ENCODE results near the gene TMEM179. TPM values are rescaled to one million over a fixed set of nuclear protein-coding genes. Genes with fewer than 3 reads are reported as not detected.

TMEM179 gene
- polyA plus RNA-seq, 1 donor (not counting 4 experiments of a cell fraction or from before 2014, with no cell fraction given): not detected

DNA sequence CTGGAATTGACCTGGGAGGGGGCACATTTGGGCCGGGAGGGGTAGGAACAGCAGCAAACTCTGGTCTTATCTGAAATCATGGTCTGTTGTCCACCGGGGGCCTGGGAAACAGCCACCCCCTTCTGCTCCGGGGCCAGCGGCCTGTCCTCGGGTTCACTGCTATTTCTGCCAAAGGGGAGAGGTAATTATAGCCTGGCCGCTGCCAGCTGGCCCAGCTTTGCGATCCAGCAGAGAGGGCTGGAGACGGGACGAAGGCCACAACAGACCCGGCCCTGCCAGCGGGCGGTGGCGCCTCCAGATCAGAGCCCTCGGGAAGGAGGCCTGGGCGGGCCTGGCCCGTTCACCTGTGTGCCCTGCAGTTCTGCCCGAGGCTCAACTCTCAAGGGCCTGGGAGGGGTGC lies 25.1 kb downstream of the TMEM179 start, which contains the start of gene C14orf180:
Gene C14orf180, plus strand, starts transcription at position 258 of the 400 bp plus-strand sequence. CDS start 6,667 bp downstream, outside the sequence.
- Histone ChIP-seq H3K79me2 (ENCODE audit: control insufficient read depth, insufficient read depth, low read length) (no peaks in the 10 kb centered on the region), H3K27ac (ENCODE audit: control insufficient read depth, insufficient read depth, low read length) (no peak within 1 kb of the TSS), H3K4me1 (ENCODE audit: control insufficient read depth, extremely low read depth, insufficient read depth, low read length) (no peaks in the 10 kb centered on the region), H3K36me3 (ENCODE audit: control insufficient read depth in 2 of 2, extremely low read depth in 1 of 2, insufficient read depth in 2 of 2, low read length in 2 of 2) (no peaks in the 10 kb centered on the region), H3K9me1 (ENCODE audit: control insufficient read depth, extremely low read depth, insufficient read depth, low read length) (no peaks in the 10 kb centered on the region), H3K4me3 (ENCODE audit: control insufficient read depth in 2 of 3, extremely low read depth in 1 of 3, insufficient read depth in 2 of 3, low read depth in 1 of 3, low read length in 3 of 3) (no peak within 1 kb of the TSS), H3K27me3 (ENCODE audit: control insufficient read depth, extremely low read depth, insufficient read depth, low read length) (peaks cover 54% of the 10 kb centered on the region), H2AFZ (ENCODE audit: control insufficient read depth, low read length) (no peak within 1 kb of the TSS), H4K20me1 (ENCODE audit: control insufficient read depth, extremely low read depth, insufficient read depth, low read length) (peaks cover 2% of the 10 kb centered on the region), H3K9me3 (ENCODE audit: control insufficient read depth, low read depth, low read length) (no peaks in the 10 kb centered on the region), H3K9ac (ENCODE audit: control insufficient read depth, extremely low read depth, insufficient read depth, low read length) (no peak within 1 kb of the TSS), H3K4me2 (ENCODE audit: control insufficient read depth, extremely low read depth, insufficient read depth, low read depth, low read length) (no peak within 1 kb of the TSS)
- FAIRE-seq: no peak
- dilution Hi-C loops (cut with MboI; ENCODE audit: extremely low pct_ligation_motif_present, low sequenced_read_pairs): no loop called here
- TF ChIP-seq, protein P1, sequence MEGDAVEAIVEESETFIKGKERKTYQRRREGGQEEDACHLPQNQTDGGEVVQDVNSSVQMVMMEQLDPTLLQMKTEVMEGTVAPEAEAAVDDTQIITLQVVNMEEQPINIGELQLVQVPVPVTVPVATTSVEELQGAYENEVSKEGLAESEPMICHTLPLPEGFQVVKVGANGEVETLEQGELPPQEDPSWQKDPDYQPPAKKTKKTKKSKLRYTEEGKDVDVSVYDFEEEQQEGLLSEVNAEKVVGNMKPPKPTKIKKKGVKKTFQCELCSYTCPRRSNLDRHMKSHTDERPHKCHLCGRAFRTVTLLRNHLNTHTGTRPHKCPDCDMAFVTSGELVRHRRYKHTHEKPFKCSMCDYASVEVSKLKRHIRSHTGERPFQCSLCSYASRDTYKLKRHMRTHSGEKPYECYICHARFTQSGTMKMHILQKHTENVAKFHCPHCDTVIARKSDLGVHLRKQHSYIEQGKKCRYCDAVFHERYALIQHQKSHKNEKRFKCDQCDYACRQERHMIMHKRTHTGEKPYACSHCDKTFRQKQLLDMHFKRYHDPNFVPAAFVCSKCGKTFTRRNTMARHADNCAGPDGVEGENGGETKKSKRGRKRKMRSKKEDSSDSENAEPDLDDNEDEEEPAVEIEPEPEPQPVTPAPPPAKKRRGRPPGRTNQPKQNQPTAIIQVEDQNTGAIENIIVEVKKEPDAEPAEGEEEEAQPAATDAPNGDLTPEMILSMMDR (optimal IDR thresholded peaks at IDR 0.05 in 1 of 3, IDR thresholded peaks at IDR 0.05 in 1 of 3, conservative IDR thresholded peaks at IDR 0.05 in 1 of 3; ENCODE audit: extremely low read depth in 1 of 3, insufficient read depth in 2 of 3, low read length in 3 of 3): no peak
- TF ChIP-seq EZH2 (IDR thresholded peaks at IDR 0.05; ENCODE audit: low read length): no peak
- no peak for DNase-seq (ENCODE audit: low read depth, low spot score)

- no peak for FAIRE-seq
- Histone ChIP-seq H3K27me3 (ENCODE audit: control insufficient read depth, extremely low read depth, insufficient read depth, low read length) (peaks cover 48% of the 10 kb centered on the region), H3K27ac (ENCODE audit: control insufficient read depth, insufficient read depth, low read length) (no peak overlapping the region), H3K4me3 (ENCODE audit: control insufficient read depth in 2 of 3, extremely low read depth in 1 of 3, insufficient read depth in 2 of 3, low read depth in 1 of 3, low read length in 3 of 3) (no peak overlapping the region), H3K79me2 (ENCODE audit: control insufficient read depth, insufficient read depth, low read length) (no peaks in the 10 kb centered on the region), H2AFZ (ENCODE audit: control insufficient read depth, low read length) (no peak overlapping the region), H3K9me3 (ENCODE audit: control insufficient read depth, low read depth, low read length) (no peaks in the 10 kb centered on the region), H3K9ac (ENCODE audit: control insufficient read depth, extremely low read depth, insufficient read depth, low read length) (no peak overlapping the region), H3K36me3 (ENCODE audit: control insufficient read depth in 2 of 2, extremely low read depth in 1 of 2, insufficient read depth in 2 of 2, low read length in 2 of 2) (no peaks in the 10 kb centered on the region), H4K20me1 (ENCODE audit: control insufficient read depth, extremely low read depth, insufficient read depth, low read length) (no peaks in the 10 kb centered on the region), H3K9me1 (ENCODE audit: control insufficient read depth, extremely low read depth, insufficient read depth, low read length) (no peaks in the 10 kb centered on the region), H3K4me1 (ENCODE audit: control insufficient read depth, extremely low read depth, insufficient read depth, low read length) (no peaks in the 10 kb centered on the region), H3K4me2 (ENCODE audit: control insufficient read depth, extremely low read depth, insufficient read depth, low read depth, low read length) (no peak overlapping the region)
- dilution Hi-C loops (cut with MboI; ENCODE audit: extremely low pct_ligation_motif_present, low sequenced_read_pairs): no loop called here
- TF ChIP-seq EZH2 (IDR thresholded peaks at IDR 0.05; ENCODE audit: low read length): no peak
- TF ChIP-seq, protein P1 (optimal IDR thresholded peaks at IDR 0.05 in 1 of 3, IDR thresholded peaks at IDR 0.05 in 1 of 3, conservative IDR thresholded peaks at IDR 0.05 in 1 of 3; ENCODE audit: extremely low read depth in 1 of 3, insufficient read depth in 2 of 3, low read length in 3 of 3): no peak
- no peak for DNase-seq (ENCODE audit: low read depth, low spot score)
Measured at GRCh38 chr14:104578321-104578720, 26.3 kb downstream of the TMEM179 start.
